ENCODE data around the gene PSMA5. TPM values are rescaled to one million over a fixed set of nuclear protein-coding genes. Genes with fewer than 3 reads are reported as not detected.

The PSMA5 gene
- total RNA-seq, 2 donors from 2014 or later = 8.6 to 8.9 TPM

DNA sequence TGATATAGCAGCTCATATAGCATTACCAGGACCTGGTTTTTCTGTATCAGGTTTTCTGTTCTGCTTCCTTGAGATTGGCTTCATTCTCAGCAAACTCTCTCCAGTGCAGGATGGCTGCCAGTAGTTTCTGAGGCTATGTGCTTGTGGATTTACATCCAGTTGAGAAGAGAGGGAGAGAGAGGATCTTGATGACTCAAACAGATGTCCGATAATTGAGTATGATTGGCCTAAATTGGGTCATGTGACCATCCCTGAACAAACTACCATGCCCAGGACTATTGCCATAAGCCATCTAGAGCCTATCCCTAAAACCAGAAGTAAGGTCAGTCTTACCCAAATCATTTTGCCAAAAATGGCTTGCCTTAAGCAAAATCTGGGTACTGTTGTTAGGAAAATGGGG lies 18.1 kb upstream of the PSMA5 start:
- H3K27me3 ChIP-seq = peaks cover 0 to 3% of the 10 kb centered on the region in 2 donors
- WGBS, 2 donors = 74 to 89% methylated on average over 1 of the region's 1 CpG
- no peaks in the 10 kb centered on the region for H3K36me3 ChIP-seq (replicated peaks in 1 of 2; ENCODE audit: insufficient read depth in 1 of 2, low read depth in 2 of 2)
- intact Hi-C loops (cut with DNase I) = no loop called here
- H3K4me1 ChIP-seq = no peaks in the 10 kb centered on the region
- no peaks in the 10 kb centered on the region for H3K9me3 ChIP-seq
- ATAC-seq (no peak), DNase-seq (no peak)
- H3K4me3 ChIP-seq = no peak overlapping the region
- H3K27ac ChIP-seq = no peak overlapping the region
- TF ChIP-seq, protein P1, sequence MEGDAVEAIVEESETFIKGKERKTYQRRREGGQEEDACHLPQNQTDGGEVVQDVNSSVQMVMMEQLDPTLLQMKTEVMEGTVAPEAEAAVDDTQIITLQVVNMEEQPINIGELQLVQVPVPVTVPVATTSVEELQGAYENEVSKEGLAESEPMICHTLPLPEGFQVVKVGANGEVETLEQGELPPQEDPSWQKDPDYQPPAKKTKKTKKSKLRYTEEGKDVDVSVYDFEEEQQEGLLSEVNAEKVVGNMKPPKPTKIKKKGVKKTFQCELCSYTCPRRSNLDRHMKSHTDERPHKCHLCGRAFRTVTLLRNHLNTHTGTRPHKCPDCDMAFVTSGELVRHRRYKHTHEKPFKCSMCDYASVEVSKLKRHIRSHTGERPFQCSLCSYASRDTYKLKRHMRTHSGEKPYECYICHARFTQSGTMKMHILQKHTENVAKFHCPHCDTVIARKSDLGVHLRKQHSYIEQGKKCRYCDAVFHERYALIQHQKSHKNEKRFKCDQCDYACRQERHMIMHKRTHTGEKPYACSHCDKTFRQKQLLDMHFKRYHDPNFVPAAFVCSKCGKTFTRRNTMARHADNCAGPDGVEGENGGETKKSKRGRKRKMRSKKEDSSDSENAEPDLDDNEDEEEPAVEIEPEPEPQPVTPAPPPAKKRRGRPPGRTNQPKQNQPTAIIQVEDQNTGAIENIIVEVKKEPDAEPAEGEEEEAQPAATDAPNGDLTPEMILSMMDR (IDR thresholded peaks at IDR 0.05) = no peak
- no peak for TF ChIP-seq POLR2A (IDR thresholded peaks at IDR 0.05)

DNA sequence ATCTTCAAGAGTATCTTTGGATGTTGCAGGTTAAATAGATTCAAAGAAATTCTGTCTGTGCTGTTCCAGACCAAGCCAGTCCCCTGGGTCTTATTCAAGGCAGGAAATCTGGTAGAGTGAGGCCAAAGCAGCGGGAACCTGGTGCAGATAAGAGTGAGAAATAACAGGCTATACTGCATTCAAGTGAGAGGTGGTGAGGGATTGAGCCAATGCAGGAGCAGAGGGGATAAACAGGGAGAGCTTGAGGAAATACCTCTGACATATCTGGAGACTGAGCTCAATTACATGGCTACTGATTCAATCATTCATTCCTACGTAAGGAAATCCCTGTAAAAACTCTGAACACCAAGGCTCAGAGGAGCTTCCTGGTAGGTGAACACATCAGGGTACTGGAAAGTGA lies 17.2 kb upstream of the PSMA5 start:
- H3K4me1 ChIP-seq = no peaks in the 10 kb centered on the region
- TF ChIP-seq POLR2A (IDR thresholded peaks at IDR 0.05) = no peak
- TF ChIP-seq, protein P1 (IDR thresholded peaks at IDR 0.05) = no peak
- H3K4me3 ChIP-seq = no peak overlapping the region
- no peak overlapping the region for H3K27ac ChIP-seq
- no peak for DNase-seq
- no peak for ATAC-seq
- peaks cover 0 to 3% of the 10 kb centered on the region in 2 donors for H3K27me3 ChIP-seq
- no peaks in the 10 kb centered on the region for H3K36me3 ChIP-seq (replicated peaks in 1 of 2; ENCODE audit: insufficient read depth in 1 of 2, low read depth in 2 of 2)
- no peaks in the 10 kb centered on the region for H3K9me3 ChIP-seq
- WGBS, 2 donors = 61 to 73% methylated on average over 2 of the region's 2 CpGs
- intact Hi-C loops (cut with DNase I) = no loop called here

DNA sequence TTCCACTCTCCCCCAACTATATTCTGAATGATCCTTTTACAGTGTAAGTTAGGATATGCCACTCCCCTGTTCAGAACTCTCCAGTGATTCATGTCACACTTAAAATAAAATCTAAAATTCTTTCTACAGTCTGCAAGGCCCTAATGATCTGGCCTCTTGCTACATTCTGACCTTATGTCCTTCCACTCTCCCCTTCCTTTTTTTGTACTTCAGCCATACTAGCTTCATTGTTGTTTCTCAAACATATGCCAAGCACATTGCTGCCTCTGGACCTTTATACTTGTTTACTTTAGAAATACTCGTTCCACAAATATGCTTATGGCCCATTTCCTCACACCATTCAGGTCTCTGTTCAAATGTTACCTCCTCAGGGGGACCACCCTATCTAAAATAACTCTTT lies 14.8 kb upstream of the PSMA5 start:
- Histone ChIP-seq H3K27me3 (peaks cover 0 to 3% of the 10 kb centered on the region in 2 donors), H3K9me3 (no peaks in the 10 kb centered on the region), H3K4me1 (no peaks in the 10 kb centered on the region), H3K36me3 (replicated peaks in 1 of 2; ENCODE audit: insufficient read depth in 1 of 2, low read depth in 2 of 2) (no peaks in the 10 kb centered on the region), H3K27ac (no peak overlapping the region), H3K4me3 (no peak overlapping the region)
- WGBS, 2 donors = 4 to 23% methylated on average over 1 of the region's 1 CpG
- no peak for DNase-seq
- TF ChIP-seq POLR2A (IDR thresholded peaks at IDR 0.05) = no peak
- TF ChIP-seq, protein P1 (IDR thresholded peaks at IDR 0.05) = no peak
- no peak for ATAC-seq
- intact Hi-C loops (cut with DNase I) = no loop called here

DNA sequence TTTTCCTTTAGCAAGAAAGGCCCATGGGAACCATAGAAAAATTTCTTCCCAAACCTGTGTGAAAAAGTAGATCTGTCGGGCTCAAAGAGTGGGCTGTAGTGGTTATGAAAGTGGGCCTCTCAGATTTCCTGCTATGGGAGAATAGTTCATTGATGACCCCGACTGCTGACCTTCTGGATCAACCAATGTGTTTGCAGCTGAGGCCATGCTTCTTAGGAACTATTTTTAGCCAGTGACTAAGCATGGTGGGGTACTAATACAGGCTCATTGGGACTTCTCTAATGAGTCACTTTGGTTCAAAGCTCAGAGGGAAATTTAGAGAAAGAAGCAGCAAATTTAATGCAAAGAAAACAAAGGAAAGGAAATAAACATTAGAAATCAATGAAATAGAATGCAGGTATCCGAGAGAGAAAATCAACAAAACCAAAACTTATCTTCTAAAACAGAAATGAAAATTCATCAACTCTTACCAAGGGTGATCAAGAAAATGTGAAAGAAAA lies 12.6 kb upstream of the PSMA5 start:
- H3K27ac ChIP-seq = no peak overlapping the region
- H3K4me1 ChIP-seq = no peaks in the 10 kb centered on the region
- H3K4me3 ChIP-seq = no peak overlapping the region
- peak in 1 of 4 donors; percentile 30 for DNase-seq
- no peaks in the 10 kb centered on the region for H3K9me3 ChIP-seq
- 55 to 57% methylated on average over 3 of the region's 3 CpGs for WGBS, 2 donors
- no peak for ATAC-seq
- intact Hi-C loops (cut with DNase I) = no loop called here
- H3K27me3 ChIP-seq = peaks cover 0 to 3% of the 10 kb centered on the region in 2 donors
- TF ChIP-seq, protein P1 (IDR thresholded peaks at IDR 0.05) = no peak
- TF ChIP-seq POLR2A (IDR thresholded peaks at IDR 0.05) = no peak
- no peaks in the 10 kb centered on the region for H3K36me3 ChIP-seq (replicated peaks in 1 of 2; ENCODE audit: insufficient read depth in 1 of 2, low read depth in 2 of 2)

DNA sequence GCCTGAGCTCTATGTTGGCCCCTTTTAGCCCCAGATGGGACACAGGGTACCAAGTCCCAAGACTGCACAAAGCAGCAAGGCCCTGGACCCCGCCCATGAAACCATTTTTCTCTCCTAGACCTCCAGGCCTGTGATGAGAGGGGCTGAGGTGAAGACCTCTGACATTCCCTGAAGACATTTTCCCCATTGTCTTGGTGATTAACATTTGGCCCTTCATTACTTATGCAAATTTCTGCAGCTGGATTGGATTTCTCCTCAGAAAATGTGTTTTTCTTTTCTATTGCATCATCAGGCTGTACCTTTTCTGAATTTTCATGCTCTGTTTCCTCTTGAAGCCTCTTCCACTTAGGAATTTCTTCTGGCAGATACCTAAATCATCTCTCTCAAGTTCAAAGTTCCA lies 8.2 kb upstream of the PSMA5 start:
- no peaks in the 10 kb centered on the region for H3K9me3 ChIP-seq
- no peaks in the 10 kb centered on the region for H3K36me3 ChIP-seq (replicated peaks in 1 of 2; ENCODE audit: insufficient read depth in 1 of 2, low read depth in 2 of 2)
- H3K4me1 ChIP-seq = no peaks in the 10 kb centered on the region
- TF ChIP-seq, protein P1 (IDR thresholded peaks at IDR 0.05) = no peak
- TF ChIP-seq POLR2A (IDR thresholded peaks at IDR 0.05) = no peak
- intact Hi-C loops (cut with DNase I) = no loop called here
- 50 to 93% methylated on average over 1 of the region's 1 CpG for WGBS, 2 donors
- H3K27me3 ChIP-seq = no peaks in the 10 kb centered on the region
- DNase-seq (no peak), ATAC-seq (no peak)
- no peak overlapping the region for H3K27ac ChIP-seq
- no peak overlapping the region for H3K4me3 ChIP-seq
